ENCODE measurements around the gene FAM76A.

- TF ChIP-seq POLR2A (IDR thresholded peaks at IDR 0.05) = no peak
- no peak for TF ChIP-seq POLR2AphosphoS5 (IDR thresholded peaks at IDR 0.05)
- TF ChIP-seq, protein P1, sequence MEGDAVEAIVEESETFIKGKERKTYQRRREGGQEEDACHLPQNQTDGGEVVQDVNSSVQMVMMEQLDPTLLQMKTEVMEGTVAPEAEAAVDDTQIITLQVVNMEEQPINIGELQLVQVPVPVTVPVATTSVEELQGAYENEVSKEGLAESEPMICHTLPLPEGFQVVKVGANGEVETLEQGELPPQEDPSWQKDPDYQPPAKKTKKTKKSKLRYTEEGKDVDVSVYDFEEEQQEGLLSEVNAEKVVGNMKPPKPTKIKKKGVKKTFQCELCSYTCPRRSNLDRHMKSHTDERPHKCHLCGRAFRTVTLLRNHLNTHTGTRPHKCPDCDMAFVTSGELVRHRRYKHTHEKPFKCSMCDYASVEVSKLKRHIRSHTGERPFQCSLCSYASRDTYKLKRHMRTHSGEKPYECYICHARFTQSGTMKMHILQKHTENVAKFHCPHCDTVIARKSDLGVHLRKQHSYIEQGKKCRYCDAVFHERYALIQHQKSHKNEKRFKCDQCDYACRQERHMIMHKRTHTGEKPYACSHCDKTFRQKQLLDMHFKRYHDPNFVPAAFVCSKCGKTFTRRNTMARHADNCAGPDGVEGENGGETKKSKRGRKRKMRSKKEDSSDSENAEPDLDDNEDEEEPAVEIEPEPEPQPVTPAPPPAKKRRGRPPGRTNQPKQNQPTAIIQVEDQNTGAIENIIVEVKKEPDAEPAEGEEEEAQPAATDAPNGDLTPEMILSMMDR (IDR thresholded peaks at IDR 0.05) = no peak
Measured at GRCh38 chr1:27784700-27785099, 58.9 kb downstream of the FAM76A start.

Data from stomach (tissue), 4 donors.